Ishikawa (cell line): Measurements from ENCODE around the gene SEMA3D.

Experiments used
- CEBPB ChIP-seq: IDR thresholded peaks from 2 replicates; pipeline ENCODE4 v1.6.1; 2012
- CREB1 ChIP-seq: IDR thresholded peaks from 2 replicates; pipeline ENCODE4 v1.6.1; 2012; ENCODE audit warnings: low read depth
- EGR1 ChIP-seq: IDR thresholded peaks from 2 replicates; pipeline ENCODE4 v1.6.1; 2012
- EP300 ChIP-seq: IDR thresholded peaks from 2 replicates; pipeline ENCODE4 v1.6.1; 2012; ENCODE audit warnings: borderline replicate concordance
- FOXM1 ChIP-seq: IDR thresholded peaks from 2 replicates; pipeline ENCODE4 v1.6.1; 2012; ENCODE audit warnings: low read depth, borderline replicate concordance
- MAX ChIP-seq: IDR thresholded peaks from 2 replicates; pipeline ENCODE4 v1.6.1; 2012
- NFIC ChIP-seq: IDR thresholded peaks from 2 replicates; pipeline ENCODE4 v1.6.1; 2012
- RAD21 ChIP-seq: IDR thresholded peaks from 2 replicates; pipeline ENCODE4 v1.6.1; 2012; ENCODE audit warnings: low read depth
- REST ChIP-seq: IDR thresholded peaks from 2 replicates; pipeline ENCODE4 v1.6.1; 2012; ENCODE audit warnings: low read depth, mild to moderate bottlenecking
- TAF1 ChIP-seq: IDR thresholded peaks from 2 replicates; pipeline ENCODE4 v1.6.1; 2012; ENCODE audit warnings: low read depth, mild to moderate bottlenecking
- TCF12 ChIP-seq: IDR thresholded peaks from 2 replicates; pipeline ENCODE4 v1.6.1; 2012; ENCODE audit warnings: low read depth
- TEAD4 ChIP-seq: IDR thresholded peaks from 2 replicates; pipeline ENCODE4 v1.6.1; 2012
- USF1 ChIP-seq: IDR thresholded peaks from 2 replicates; pipeline ENCODE4 v1.6.1; 2012
- YY1 ChIP-seq: IDR thresholded peaks from 2 replicates; pipeline ENCODE4 v1.6.1; 2012; ENCODE audit warnings: low read depth
- ZBTB7A ChIP-seq: IDR thresholded peaks from 2 replicates; pipeline ENCODE4 v1.6.1; 2012; ENCODE audit warnings: low read depth

The SEMA3D gene

GRCh38 chr7:85101347-85101746, 85.5 kb downstream of the SEMA3D start:
- TF ChIP-seq TAF1 (no peak), TCF12 (no peak), USF1 (no peak), CEBPB (no peak), RAD21 (no peak), MAX (no peak), YY1 (no peak), EGR1 (no peak), REST (no peak), CREB1 (no peak), TEAD4 (no peak), ZBTB7A (no peak), NFIC (no peak), FOXM1 (no peak), EP300 (no peak)

- no peak for TF ChIP-seq RAD21
- TF ChIP-seq MAX = no peak
- no peak for TF ChIP-seq CEBPB
- TF ChIP-seq TCF12 = no peak
- no peak for TF ChIP-seq FOXM1
- TF ChIP-seq TAF1 = no peak
- TF ChIP-seq CREB1 = no peak
- TF ChIP-seq EGR1 = no peak
- TF ChIP-seq USF1 = no peak
- no peak for TF ChIP-seq REST
- TF ChIP-seq YY1 = no peak
- TF ChIP-seq TEAD4 = no peak
Observed at GRCh38 chr7:85097844-85098243, 89.0 kb downstream of the SEMA3D start.

- no peak for TF ChIP-seq REST
- TF ChIP-seq USF1 = no peak
- TF ChIP-seq EP300 = no peak
- no peak for TF ChIP-seq CREB1
- no peak for TF ChIP-seq TEAD4
- TF ChIP-seq RAD21 = no peak
- TF ChIP-seq EGR1 = no peak
- no peak for TF ChIP-seq TAF1
- no peak for TF ChIP-seq ZBTB7A
- no peak for TF ChIP-seq YY1
- TF ChIP-seq CEBPB = no peak
- no peak for TF ChIP-seq TCF12
Observed at GRCh38 chr7:85095806-85096205, 91.0 kb downstream of the SEMA3D start.

GRCh38 chr7:85095366-85095765, 91.5 kb downstream of the SEMA3D start:
- TF ChIP-seq CREB1 (no peak), TEAD4 (no peak), RAD21 (no peak), TAF1 (no peak), EP300 (no peak), NFIC (no peak)
